BJ (cell line): ENCODE measurements around the gene SOX11. TPM values are rescaled to one million over a fixed set of nuclear protein-coding genes. Genes with fewer than 3 reads are reported as not detected.

ENCODE experiments used
- CTCF ChIA-PET: fragments of 350-600 bp; formaldehyde crosslinking; extraction: SDS; loops from one replicate; lab custom pipeline; 2021; ENCODE audit warnings: antibody characterized with exemption, inconsistent platforms; lab: Yijun Ruan, JAX
- POLR2A ChIA-PET: fragments of 300-600 bp; sonication (Branson Sonifier 250); formaldehyde crosslinking; extraction: SDS; loops from one replicate; lab custom pipeline; 2021; ENCODE audit warnings: antibody characterized with exemption; lab: Charles Lee
- DNase-seq: peaks from one replicate; pipeline ENCODE4 v3.0.0-alpha.2; 2011; ENCODE audit warnings: low read depth
- H3K27me3 ChIP-seq: 2 replicates; pipeline ENCODE4 v1.6.0; 2011; ENCODE audit warnings: low read length; ENCODE audit not compliant: control insufficient read depth, insufficient read depth
- H3K36me3 ChIP-seq: 2 replicates; pipeline ENCODE4 v1.5.1; 2011; ENCODE audit warnings: low read length; ENCODE audit not compliant: control insufficient read depth, insufficient read depth
- H3K4me3 ChIP-seq: 2 replicates; pipeline ENCODE4 v1.5.1; 2011; ENCODE audit warnings: low read depth, mild to moderate bottlenecking, control low read depth, low read length
- CTCF ChIP-seq: IDR thresholded peaks from 2 replicates; pipeline ENCODE4 v1.5.1; 2011; ENCODE audit warnings: low read depth, mild to moderate bottlenecking, control low read depth, inconsistent platforms, low read length, moderate library complexity; ENCODE audit not compliant: insufficient read depth
- polyA plus RNA-seq: library from polyadenylated mRNA; depleted of rRNA; stranded (reverse); fragments of >200 nt; gene quantifications from 2 replicates; pipeline ENCODE4 v1.2.3, GENCODE V29; 2011

SOX11 gene
- polyA plus RNA-seq, 1 experiment = 0.40 TPM

DNA sequence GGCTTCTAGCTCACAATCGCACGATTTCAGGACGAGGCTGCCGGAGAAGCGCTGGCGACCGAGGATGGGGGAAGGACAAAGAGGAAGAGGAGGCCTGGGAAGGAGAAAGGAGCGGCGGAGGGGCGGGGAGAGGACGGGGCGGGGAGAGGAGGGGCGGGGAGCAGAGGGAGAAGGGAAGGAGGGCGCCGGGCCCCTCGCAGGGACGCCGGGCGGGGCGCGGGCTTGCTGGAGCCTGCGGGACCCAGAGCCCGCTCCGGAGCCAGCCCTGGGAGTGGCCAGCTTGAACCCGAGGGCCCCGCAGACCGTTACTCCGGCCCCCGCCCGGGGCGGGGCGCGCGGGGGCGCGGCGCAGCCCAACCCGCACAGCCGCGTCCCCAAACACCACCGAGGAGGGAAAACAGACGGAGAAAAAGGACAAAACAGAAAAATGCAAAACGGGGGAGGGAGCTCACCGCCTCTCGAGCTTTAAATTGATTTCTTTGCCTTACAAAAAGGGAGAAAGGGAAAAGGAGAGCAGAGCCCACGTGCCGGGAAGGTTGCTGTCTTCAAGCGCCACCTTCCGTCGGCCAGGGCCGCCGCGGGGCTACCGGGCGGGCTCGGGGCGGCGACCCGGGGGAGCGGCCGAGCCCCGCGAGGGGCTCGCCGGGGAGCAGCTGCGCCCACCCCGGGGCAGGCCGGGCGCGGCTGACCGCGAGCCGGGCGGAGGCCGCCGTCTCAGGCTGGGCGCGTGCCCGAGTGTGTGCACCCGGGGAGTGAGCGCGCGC, 781 bp upstream of the SOX11 start:
- no peak for TF ChIP-seq CTCF
- ChIA-PET POLR2A (no interaction called here), CTCF (no interaction called here)
- Histone ChIP-seq H3K36me3 (no peaks in the 10 kb centered on the region), H3K4me3 (peak overlapping the region; percentile 64), H3K27me3 (no peaks in the 10 kb centered on the region)
- no peak for DNase-seq

DNA sequence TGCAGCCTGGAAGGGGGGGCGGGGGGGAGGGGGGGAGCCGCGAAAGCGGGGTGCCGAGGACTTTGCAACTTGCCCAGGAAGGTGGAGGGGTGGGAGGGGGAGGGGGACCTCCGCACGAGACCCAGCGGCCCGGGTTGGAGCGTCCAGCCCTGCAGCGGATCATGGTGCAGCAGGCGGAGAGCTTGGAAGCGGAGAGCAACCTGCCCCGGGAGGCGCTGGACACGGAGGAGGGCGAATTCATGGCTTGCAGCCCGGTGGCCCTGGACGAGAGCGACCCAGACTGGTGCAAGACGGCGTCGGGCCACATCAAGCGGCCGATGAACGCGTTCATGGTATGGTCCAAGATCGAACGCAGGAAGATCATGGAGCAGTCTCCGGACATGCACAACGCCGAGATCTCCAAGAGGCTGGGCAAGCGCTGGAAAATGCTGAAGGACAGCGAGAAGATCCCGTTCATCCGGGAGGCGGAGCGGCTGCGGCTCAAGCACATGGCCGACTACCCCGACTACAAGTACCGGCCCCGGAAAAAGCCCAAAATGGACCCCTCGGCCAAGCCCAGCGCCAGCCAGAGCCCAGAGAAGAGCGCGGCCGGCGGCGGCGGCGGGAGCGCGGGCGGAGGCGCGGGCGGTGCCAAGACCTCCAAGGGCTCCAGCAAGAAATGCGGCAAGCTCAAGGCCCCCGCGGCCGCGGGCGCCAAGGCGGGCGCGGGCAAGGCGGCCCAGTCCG, 540 bp downstream of the SOX11 start:
- no peak for TF ChIP-seq CTCF
- CTCF ChIA-PET = no interaction called here
- peak overlapping the region; percentile 64 for H3K4me3 ChIP-seq
- H3K27me3 ChIP-seq = no peaks in the 10 kb centered on the region
- POLR2A ChIA-PET = no interaction called here
- no peak for DNase-seq
- no peaks in the 10 kb centered on the region for H3K36me3 ChIP-seq

DNA sequence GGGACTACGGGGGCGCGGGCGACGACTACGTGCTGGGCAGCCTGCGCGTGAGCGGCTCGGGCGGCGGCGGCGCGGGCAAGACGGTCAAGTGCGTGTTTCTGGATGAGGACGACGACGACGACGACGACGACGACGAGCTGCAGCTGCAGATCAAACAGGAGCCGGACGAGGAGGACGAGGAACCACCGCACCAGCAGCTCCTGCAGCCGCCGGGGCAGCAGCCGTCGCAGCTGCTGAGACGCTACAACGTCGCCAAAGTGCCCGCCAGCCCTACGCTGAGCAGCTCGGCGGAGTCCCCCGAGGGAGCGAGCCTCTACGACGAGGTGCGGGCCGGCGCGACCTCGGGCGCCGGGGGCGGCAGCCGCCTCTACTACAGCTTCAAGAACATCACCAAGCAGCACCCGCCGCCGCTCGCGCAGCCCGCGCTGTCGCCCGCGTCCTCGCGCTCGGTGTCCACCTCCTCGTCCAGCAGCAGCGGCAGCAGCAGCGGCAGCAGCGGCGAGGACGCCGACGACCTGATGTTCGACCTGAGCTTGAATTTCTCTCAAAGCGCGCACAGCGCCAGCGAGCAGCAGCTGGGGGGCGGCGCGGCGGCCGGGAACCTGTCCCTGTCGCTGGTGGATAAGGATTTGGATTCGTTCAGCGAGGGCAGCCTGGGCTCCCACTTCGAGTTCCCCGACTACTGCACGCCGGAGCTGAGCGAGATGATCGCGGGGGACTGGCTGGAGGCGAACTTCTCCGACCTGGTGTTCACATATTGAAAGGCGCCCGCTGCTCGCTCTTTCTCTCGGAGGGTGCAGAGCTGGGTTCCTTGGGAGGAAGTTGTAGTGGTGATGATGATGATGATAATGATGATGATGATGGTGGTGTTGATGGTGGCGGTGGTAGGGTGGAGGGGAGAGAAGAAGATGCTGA, 1.4 kb downstream of the SOX11 start:
- Histone ChIP-seq H3K27me3 (no peaks in the 10 kb centered on the region), H3K4me3 (peak overlapping the region; percentile 64), H3K36me3 (no peaks in the 10 kb centered on the region)
- TF ChIP-seq CTCF = no peak
- ChIA-PET POLR2A (no interaction called here), CTCF (interaction anchor here (0.7 kb wide), 1 partner anchor 31 kb away, joined by 4 read pairs; no protein-coding TSS in a partner anchor)
- no peak for DNase-seq

DNA sequence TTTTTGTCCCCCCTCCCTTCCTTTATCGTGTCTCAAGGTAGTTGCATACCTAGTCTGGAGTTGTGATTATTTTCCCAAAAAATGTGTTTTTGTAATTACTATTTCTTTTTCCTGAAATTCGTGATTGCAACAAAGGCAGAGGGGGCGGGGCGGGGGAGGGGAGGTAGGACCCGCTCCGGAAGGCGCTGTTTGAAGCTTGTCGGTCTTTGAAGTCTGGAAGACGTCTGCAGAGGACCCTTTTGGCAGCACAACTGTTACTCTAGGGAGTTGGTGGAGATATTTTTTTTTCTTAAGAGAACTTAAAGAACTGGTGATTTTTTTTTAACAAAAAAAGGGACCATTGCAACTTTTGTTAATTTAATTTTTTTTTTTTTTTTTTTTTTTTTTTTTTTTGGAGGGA, 2.1 kb downstream of the SOX11 start:
- no peak for DNase-seq
- H3K36me3 ChIP-seq = no peaks in the 10 kb centered on the region
- POLR2A ChIA-PET = no interaction called here
- H3K27me3 ChIP-seq = no peaks in the 10 kb centered on the region
- H3K4me3 ChIP-seq = peak overlapping the region; percentile 64
- CTCF ChIA-PET = interaction anchor here (0.7 kb wide), 1 partner anchor 31 kb away, joined by 4 read pairs; no protein-coding TSS in a partner anchor
- no peak for TF ChIP-seq CTCF
